ENCODE measurements around the gene MYO1E. TPM values are rescaled to one million over a fixed set of nuclear protein-coding genes. Genes with fewer than 3 reads are reported as not detected.

The MYO1E gene
- total RNA-seq, 1 donor, result 17.3 TPM

DNA sequence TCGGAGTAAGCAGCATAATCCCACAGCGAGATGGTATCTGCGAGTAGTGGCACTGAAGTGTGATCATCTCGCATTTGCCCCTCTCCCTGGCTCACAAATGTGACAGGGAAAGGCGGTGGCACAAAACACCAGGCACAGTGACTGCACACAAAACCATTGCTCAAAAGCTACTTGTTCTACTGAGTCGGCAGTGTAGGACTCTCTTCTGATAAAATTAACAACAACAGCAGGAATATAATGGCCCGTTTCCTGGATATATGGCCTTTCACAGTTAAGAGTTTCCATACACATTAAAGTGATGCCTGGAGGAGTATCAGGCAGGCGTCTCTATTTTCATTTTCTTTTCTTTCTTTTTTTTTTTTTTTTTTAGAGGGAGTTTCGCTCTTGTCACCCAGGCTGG, 69.0 kb downstream of the MYO1E start:
- no peaks in the 10 kb centered on the region for H3K27me3 ChIP-seq (ENCODE audit: insufficient read depth, low read length)
- no peaks in the 10 kb centered on the region for H3K9me3 ChIP-seq (ENCODE audit: low read depth, low read length)
- peaks cover 39% of the 10 kb centered on the region for H3K4me1 ChIP-seq (ENCODE audit: insufficient read depth, low read length)
- no peak overlapping the region for H3K4me3 ChIP-seq (ENCODE audit: low read length)

- no peaks in the 10 kb centered on the region for H3K27me3 ChIP-seq (ENCODE audit: insufficient read depth, low read length)
- no peak overlapping the region for H3K4me3 ChIP-seq (ENCODE audit: low read length)
- peaks cover 43% of the 10 kb centered on the region for H3K4me1 ChIP-seq (ENCODE audit: insufficient read depth, low read length)
- no peaks in the 10 kb centered on the region for H3K9me3 ChIP-seq (ENCODE audit: low read depth, low read length)
Measured at GRCh38 chr15:59303136-59303535, 69.5 kb downstream of the MYO1E start.

- Histone ChIP-seq H3K4me1 (ENCODE audit: insufficient read depth, low read length) (peaks cover 52% of the 10 kb centered on the region), H3K4me3 (ENCODE audit: low read length) (no peak overlapping the region), H3K9me3 (ENCODE audit: low read depth, low read length) (no peaks in the 10 kb centered on the region), H3K27me3 (ENCODE audit: insufficient read depth, low read length) (no peaks in the 10 kb centered on the region)
Measured at GRCh38 chr15:59301527-59301926, 71.1 kb downstream of the MYO1E start.

DNA sequence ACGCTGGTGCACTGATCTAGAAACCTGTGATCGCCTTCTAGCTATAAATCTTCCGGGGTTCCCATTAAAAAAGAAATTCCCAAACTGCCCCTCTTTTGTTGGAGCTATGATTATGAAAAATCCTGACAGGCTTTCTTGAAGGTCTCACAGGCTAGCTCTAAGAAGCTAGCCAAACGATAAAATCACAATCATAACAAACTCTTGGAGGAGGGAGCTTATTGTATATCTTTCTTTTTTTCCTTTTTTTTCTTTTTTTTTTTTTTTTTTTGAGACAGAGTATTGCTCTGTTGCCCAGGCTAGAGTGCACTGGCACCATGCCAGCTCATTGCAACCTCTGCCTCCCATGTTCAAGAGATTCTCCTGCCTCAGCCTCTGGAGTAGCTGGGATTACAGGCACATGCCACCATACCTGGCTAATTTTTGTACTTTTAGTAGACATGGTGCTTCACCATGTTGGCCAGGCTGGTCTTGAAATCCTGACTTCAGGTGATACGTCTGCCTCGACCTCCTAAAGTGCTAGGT, 72.0 kb downstream of the MYO1E start:
- H3K27me3 ChIP-seq (ENCODE audit: insufficient read depth, low read length), result no peaks in the 10 kb centered on the region
- peaks cover 59% of the 10 kb centered on the region for H3K4me1 ChIP-seq (ENCODE audit: insufficient read depth, low read length)
- no peak overlapping the region for H3K4me3 ChIP-seq (ENCODE audit: low read length)
- no peaks in the 10 kb centered on the region for H3K9me3 ChIP-seq (ENCODE audit: low read depth, low read length)

GRCh38 chr15:59299929-59300617, 72.6 kb downstream of the MYO1E start:
- no peaks in the 10 kb centered on the region for H3K27me3 ChIP-seq (ENCODE audit: insufficient read depth, low read length)
- H3K4me3 ChIP-seq (ENCODE audit: low read length), result no peak overlapping the region
- H3K4me1 ChIP-seq (ENCODE audit: insufficient read depth, low read length), result peaks cover 57% of the 10 kb centered on the region
- no peaks in the 10 kb centered on the region for H3K9me3 ChIP-seq (ENCODE audit: low read depth, low read length)

- H3K4me1 ChIP-seq (ENCODE audit: insufficient read depth, low read length), result peaks cover 49% of the 10 kb centered on the region
- H3K9me3 ChIP-seq (ENCODE audit: low read depth, low read length), result no peaks in the 10 kb centered on the region
- no peak overlapping the region for H3K4me3 ChIP-seq (ENCODE audit: low read length)
- no peaks in the 10 kb centered on the region for H3K27me3 ChIP-seq (ENCODE audit: insufficient read depth, low read length)
Measured at GRCh38 chr15:59298854-59299250, 73.8 kb downstream of the MYO1E start.

- Histone ChIP-seq H3K27me3 (ENCODE audit: insufficient read depth, low read length) (no peaks in the 10 kb centered on the region), H3K9me3 (ENCODE audit: low read depth, low read length) (no peaks in the 10 kb centered on the region), H3K4me1 (ENCODE audit: insufficient read depth, low read length) (peaks cover 49% of the 10 kb centered on the region), H3K4me3 (ENCODE audit: low read length) (no peak overlapping the region)
Measured at GRCh38 chr15:59298225-59298853, 74.3 kb downstream of the MYO1E start.

DNA sequence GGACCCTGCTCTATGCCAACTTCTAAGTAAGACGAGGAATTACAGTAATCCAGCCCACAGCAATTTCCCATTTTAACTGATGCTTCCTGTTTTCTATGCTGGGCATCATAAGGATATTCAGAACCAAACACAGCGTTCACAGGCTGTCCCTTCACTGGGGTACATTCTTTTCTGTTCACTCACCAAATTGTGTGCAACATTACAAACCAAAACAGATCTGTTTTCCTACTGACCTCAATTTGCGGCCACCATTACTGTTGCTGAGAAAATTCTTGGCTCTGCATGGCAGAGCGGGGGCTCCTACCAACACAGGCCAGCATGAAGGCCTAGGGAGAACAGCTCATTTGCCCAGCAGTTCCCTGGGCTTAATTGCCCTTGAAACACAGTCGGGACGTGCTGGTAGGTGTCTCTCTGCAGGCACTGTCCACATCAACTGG, 76.5 kb downstream of the MYO1E start:
- Histone ChIP-seq H3K9me3 (ENCODE audit: low read depth, low read length) (no peaks in the 10 kb centered on the region), H3K4me3 (ENCODE audit: low read length) (no peak overlapping the region), H3K4me1 (ENCODE audit: insufficient read depth, low read length) (peaks cover 44% of the 10 kb centered on the region), H3K27me3 (ENCODE audit: insufficient read depth, low read length) (no peaks in the 10 kb centered on the region)

DNA sequence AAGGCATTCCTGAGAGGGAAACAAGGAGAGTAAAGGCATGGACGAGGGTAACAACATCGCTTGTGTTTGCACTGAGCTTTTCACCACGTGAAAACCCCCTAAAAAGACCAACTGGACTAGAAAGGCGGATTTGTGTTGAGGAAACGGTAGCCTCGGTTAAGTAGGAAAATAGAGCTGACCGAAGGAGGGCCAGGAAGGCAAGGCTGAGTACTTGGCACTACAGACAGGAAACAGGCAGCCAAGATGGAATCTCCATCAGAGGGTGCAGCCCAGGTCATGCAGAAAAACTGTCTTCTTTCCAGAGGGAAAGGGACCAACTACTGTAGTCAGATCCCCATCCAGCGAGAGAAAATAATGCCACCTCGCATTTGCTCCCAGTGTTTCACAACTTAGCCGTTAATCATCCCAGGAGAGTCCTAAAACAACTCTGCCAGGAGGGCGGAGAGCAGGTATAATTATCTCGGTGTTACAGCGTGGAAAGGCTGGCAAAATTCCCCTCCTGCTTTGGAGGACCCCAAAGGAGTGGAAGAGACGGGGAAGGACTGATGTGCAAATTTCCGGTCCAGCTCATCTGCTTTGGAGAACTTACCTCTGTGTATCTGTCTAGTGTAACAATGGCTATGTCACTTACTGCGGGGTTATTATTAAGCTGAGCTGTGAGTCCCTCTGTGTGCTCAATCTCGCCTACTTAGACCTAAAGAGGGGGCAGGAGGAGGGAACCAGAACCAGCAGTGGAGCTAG, 77.2 kb downstream of the MYO1E start:
- Histone ChIP-seq H3K27me3 (ENCODE audit: insufficient read depth, low read length) (no peaks in the 10 kb centered on the region), H3K9me3 (ENCODE audit: low read depth, low read length) (no peaks in the 10 kb centered on the region), H3K4me3 (ENCODE audit: low read length) (no peak overlapping the region), H3K4me1 (ENCODE audit: insufficient read depth, low read length) (peaks cover 37% of the 10 kb centered on the region)

- peaks cover 34% of the 10 kb centered on the region for H3K4me1 ChIP-seq (ENCODE audit: insufficient read depth, low read length)
- H3K27me3 ChIP-seq (ENCODE audit: insufficient read depth, low read length), result no peaks in the 10 kb centered on the region
- no peaks in the 10 kb centered on the region for H3K9me3 ChIP-seq (ENCODE audit: low read depth, low read length)
- no peak overlapping the region for H3K4me3 ChIP-seq (ENCODE audit: low read length)
Measured at GRCh38 chr15:59294574-59295260, 78.0 kb downstream of the MYO1E start.

- no peaks in the 10 kb centered on the region for H3K9me3 ChIP-seq (ENCODE audit: low read depth, low read length)
- no peak overlapping the region for H3K4me3 ChIP-seq (ENCODE audit: low read length)
- H3K4me1 ChIP-seq (ENCODE audit: insufficient read depth, low read length), result peaks cover 20% of the 10 kb centered on the region
- no peaks in the 10 kb centered on the region for H3K27me3 ChIP-seq (ENCODE audit: insufficient read depth, low read length)
Measured at GRCh38 chr15:59292442-59293151, 80.1 kb downstream of the MYO1E start.

DNA sequence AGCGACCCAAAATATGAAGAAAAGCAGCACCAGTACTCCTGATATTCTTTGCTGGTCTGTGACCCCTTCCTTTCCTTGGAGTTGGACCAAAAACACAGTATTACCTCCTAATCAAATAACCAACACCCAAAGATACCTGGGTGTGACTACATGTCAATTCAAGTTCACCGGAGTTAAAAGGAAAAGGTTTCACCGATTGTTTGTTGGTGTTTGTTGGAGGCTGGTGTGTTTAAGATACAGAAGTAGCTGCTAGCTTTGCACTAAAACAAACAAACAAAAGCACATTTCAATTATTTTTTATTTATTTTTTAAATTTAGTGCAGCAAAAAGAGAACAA, 81.5 kb downstream of the MYO1E start:
- peaks cover 14% of the 10 kb centered on the region for H3K4me1 ChIP-seq (ENCODE audit: insufficient read depth, low read length)
- no peaks in the 10 kb centered on the region for H3K27me3 ChIP-seq (ENCODE audit: insufficient read depth, low read length)
- H3K9me3 ChIP-seq (ENCODE audit: low read depth, low read length), result no peaks in the 10 kb centered on the region
- no peak overlapping the region for H3K4me3 ChIP-seq (ENCODE audit: low read length)

DNA sequence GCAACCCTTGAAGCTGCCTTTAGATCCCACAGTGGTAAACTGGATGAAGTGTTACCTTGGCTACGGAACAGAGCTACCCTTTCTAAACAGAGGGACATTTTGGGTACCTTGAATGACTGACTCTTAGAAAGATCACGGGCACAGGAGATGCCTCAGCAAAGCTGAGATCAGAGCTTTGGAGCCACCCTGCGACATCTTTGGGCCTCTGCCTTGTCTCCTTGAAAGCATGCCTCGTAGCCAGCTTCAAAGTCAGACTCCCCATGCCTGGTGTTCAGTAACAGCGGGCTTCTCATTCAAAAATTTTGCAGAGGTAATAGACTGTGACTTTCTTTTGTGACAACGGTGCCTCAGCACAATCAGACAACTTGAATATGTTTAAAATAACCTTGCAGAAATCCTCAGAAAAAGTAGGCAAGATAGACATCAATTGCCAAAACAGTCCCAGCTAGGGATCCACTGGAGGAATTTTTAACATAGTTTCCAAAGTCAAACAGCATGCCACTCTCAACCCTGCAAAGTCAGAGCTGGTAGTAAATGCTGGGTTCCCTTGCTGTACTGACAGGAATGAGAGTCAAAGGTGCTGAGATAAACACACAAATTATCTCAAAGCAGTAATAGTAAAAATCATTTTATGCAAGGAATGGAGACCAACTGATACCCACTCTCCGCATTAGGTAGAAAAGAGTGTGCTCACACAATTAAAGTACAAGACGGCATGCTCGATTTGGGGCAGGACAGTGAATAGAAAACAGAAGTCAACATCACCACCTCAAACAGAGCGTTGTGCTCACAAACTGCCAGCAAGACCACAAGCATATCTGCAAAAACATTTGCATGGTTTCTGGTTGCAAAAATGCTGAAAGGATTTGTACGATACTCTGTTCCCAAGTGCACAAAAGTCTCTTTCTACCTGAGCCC, 82.1 kb downstream of the MYO1E start:
- H3K4me1 ChIP-seq (ENCODE audit: insufficient read depth, low read length), result peaks cover 7% of the 10 kb centered on the region
- no peaks in the 10 kb centered on the region for H3K27me3 ChIP-seq (ENCODE audit: insufficient read depth, low read length)
- no peaks in the 10 kb centered on the region for H3K9me3 ChIP-seq (ENCODE audit: low read depth, low read length)
- no peak overlapping the region for H3K4me3 ChIP-seq (ENCODE audit: low read length)

GRCh38 chr15:59289574-59289973, 83.1 kb downstream of the MYO1E start:
- no peak overlapping the region for H3K4me3 ChIP-seq (ENCODE audit: low read length)
- no peaks in the 10 kb centered on the region for H3K27me3 ChIP-seq (ENCODE audit: insufficient read depth, low read length)
- no peaks in the 10 kb centered on the region for H3K9me3 ChIP-seq (ENCODE audit: low read depth, low read length)
- peaks cover 5% of the 10 kb centered on the region for H3K4me1 ChIP-seq (ENCODE audit: insufficient read depth, low read length)

Measured in mononuclear cell (primary cell).